HEK293 (cell line): ENCODE results near the gene CRTAP.
"Not testable (repeated sequence)": the region's sequence is repeated elsewhere in the genome, so short reads cannot be mapped to it uniquely, and the experiment has no call there.

ENCODE experiments used
- CTCF ChIA-PET: fragments of 350-600 bp; formaldehyde crosslinking; extraction: SDS; loops from one replicate; lab custom pipeline; 2021; ENCODE audit warnings: antibody characterized with exemption; lab: Yijun Ruan, JAX
- POLR2A ChIA-PET: fragments of 300-600 bp; formaldehyde crosslinking; extraction: SDS; loops from one replicate; lab custom pipeline; 2020; ENCODE audit warnings: antibody characterized with exemption, inconsistent platforms; lab: Yijun Ruan, JAX
- H3K27ac ChIP-seq: fragments of 200-500 bp; sonication (Bioruptor generic); 2 replicates; pipeline ENCODE4 v1.5.1; 2014; ENCODE audit warnings: low read depth, low read length, control low read depth, inconsistent platforms; ENCODE audit errors: extremely low read depth
- H3K36me3 ChIP-seq, 2 experiments: fragments of 200-500 bp in 1 of 2; sonication (Bioruptor generic) in 1 of 2; 1 replicate in 1 of 2; 2 replicates in 1 of 2; pipeline ENCODE4 v1.5.1; 2014 to 2017; ENCODE audit warnings: inconsistent platforms in 2 of 2, low read length in 2 of 2; ENCODE audit not compliant: control insufficient read depth in 2 of 2, insufficient read depth in 1 of 2
- H3K4me1 ChIP-seq: fragments of 200-500 bp; sonication (Bioruptor generic); 2 replicates; pipeline ENCODE4 v1.5.1; 2014; ENCODE audit warnings: mild to moderate bottlenecking, low read length, inconsistent platforms; ENCODE audit not compliant: control insufficient read depth, insufficient read depth
- H3K4me3 ChIP-seq: 2 replicates; pipeline ENCODE4 v1.5.1; 2011; ENCODE audit warnings: low read depth, mild to moderate bottlenecking, control low read depth, low read length, moderate library complexity
- H3K9me3 ChIP-seq: fragments of 200-500 bp; sonication (Bioruptor generic); 2 replicates; pipeline ENCODE4 v1.5.1; 2014; ENCODE audit warnings: low read depth, low read length, inconsistent platforms; ENCODE audit not compliant: control insufficient read depth, insufficient read depth
- ATF2 ChIP-seq: fragments of 450-650 bp; formaldehyde crosslinking; IDR thresholded peaks from 2 replicates; pipeline ENCODE4 v1.5.1; 2016; ENCODE audit warnings: missing biosample characterization, missing genetic modification characterization, low read depth
- BCL11A ChIP-seq: fragments of 450-650 bp; formaldehyde crosslinking; IDR thresholded peaks from 2 replicates; pipeline ENCODE4 v1.5.1; 2016; ENCODE audit warnings: low read depth, missing biosample characterization, missing genetic modification characterization
- HOXA7 ChIP-seq: sonication (generic); formaldehyde crosslinking; IDR thresholded peaks from 2 replicates; pipeline ENCODE4 v1.8.1; 2022; ENCODE audit warnings: missing genetic modification reagents, borderline replicate concordance
- HOXC10 ChIP-seq: sonication (generic); formaldehyde crosslinking; IDR thresholded peaks from 2 replicates; pipeline ENCODE4 v1.8.1; 2023; ENCODE audit warnings: mild to moderate bottlenecking, missing genetic modification reagents
- KLF1 ChIP-seq: fragments of 450-650 bp; formaldehyde crosslinking; IDR thresholded peaks from 2 replicates; pipeline ENCODE4 v1.5.1; 2016; ENCODE audit warnings: missing biosample characterization, missing genetic modification characterization
- MYNN ChIP-seq: fragments of 450-650 bp; formaldehyde crosslinking; IDR thresholded peaks from 2 replicates; pipeline ENCODE4 v1.5.1; 2016; ENCODE audit warnings: missing biosample characterization, missing genetic modification characterization, borderline replicate concordance
- REPIN1 ChIP-seq: fragments of 450-650 bp; formaldehyde crosslinking; IDR thresholded peaks from 2 replicates; pipeline ENCODE4 v1.5.1; 2017; ENCODE audit warnings: missing biosample characterization, missing genetic modification characterization, low read depth
- SP2 ChIP-seq: fragments of 450-650 bp; formaldehyde crosslinking; IDR thresholded peaks from 2 replicates; pipeline ENCODE4 v1.5.1; 2016; ENCODE audit warnings: missing biosample characterization, missing genetic modification characterization
- WT1 ChIP-seq: fragments of 450-650 bp; formaldehyde crosslinking; IDR thresholded peaks from 2 replicates; pipeline ENCODE4 v1.5.1; 2016; ENCODE audit warnings: missing biosample characterization, missing genetic modification characterization
- ZBTB21 ChIP-seq: fragments of 450-650 bp; formaldehyde crosslinking; IDR thresholded peaks from 2 replicates; pipeline ENCODE4 v1.5.1; 2017; ENCODE audit warnings: missing biosample characterization, missing genetic modification characterization
- ZEB2 ChIP-seq: fragments of 450-650 bp; formaldehyde crosslinking; IDR thresholded peaks from 2 replicates; pipeline ENCODE4 v1.5.1; 2016; ENCODE audit warnings: missing biosample characterization, missing genetic modification characterization
- ZNF133 ChIP-seq: fragments of 450-650 bp; formaldehyde crosslinking; IDR thresholded peaks from 2 replicates; pipeline ENCODE4 v1.5.1; 2016; ENCODE audit warnings: missing biosample characterization, missing genetic modification characterization
- ZNF16 ChIP-seq: fragments of 450-650 bp; formaldehyde crosslinking; IDR thresholded peaks from 2 replicates; pipeline ENCODE4 v1.5.1; 2016; ENCODE audit warnings: low read depth, missing biosample characterization, missing genetic modification characterization
- ZNF302 ChIP-seq: fragments of 450-650 bp; formaldehyde crosslinking; IDR thresholded peaks from 2 replicates; pipeline ENCODE4 v1.5.1; 2016; ENCODE audit warnings: missing biosample characterization, missing genetic modification characterization, low read depth
- ZNF335 ChIP-seq: fragments of 450-650 bp; formaldehyde crosslinking; conservative IDR thresholded peaks from 2 replicates; pipeline ENCODE4 v1.5.1; 2016; ENCODE audit warnings: missing biosample characterization, missing genetic modification characterization
- ZNF501 ChIP-seq: fragments of 450-650 bp; formaldehyde crosslinking; IDR thresholded peaks from 2 replicates; pipeline ENCODE4 v1.5.1; 2016; ENCODE audit warnings: missing biosample characterization, missing genetic modification characterization
- ZNF518A ChIP-seq: fragments of 450-650 bp; formaldehyde crosslinking; conservative IDR thresholded peaks from 2 replicates; pipeline ENCODE4 v1.5.1; 2016; ENCODE audit warnings: low read depth, missing biosample characterization, missing genetic modification characterization
- ZNF529 ChIP-seq: fragments of 450-650 bp; formaldehyde crosslinking; IDR thresholded peaks from 2 replicates; pipeline ENCODE4 v1.5.1; 2017; ENCODE audit warnings: missing genetic modification characterization, missing biosample characterization; ENCODE audit not compliant: insufficient replicate concordance
- ZNF558 ChIP-seq: fragments of 450-650 bp; formaldehyde crosslinking; IDR thresholded peaks from 2 replicates; pipeline ENCODE4 v1.5.1; 2016; ENCODE audit warnings: missing biosample characterization, missing genetic modification characterization
- ZNF664 ChIP-seq: fragments of 450-650 bp; formaldehyde crosslinking; IDR thresholded peaks from 2 replicates; pipeline ENCODE4 v1.5.1; 2016; ENCODE audit warnings: missing biosample characterization, missing genetic modification characterization
- ZNF785 ChIP-seq: fragments of 450-650 bp; formaldehyde crosslinking; IDR thresholded peaks from 2 replicates; pipeline ENCODE4 v1.5.1; 2016; ENCODE audit warnings: missing biosample characterization, missing genetic modification characterization

CRTAP gene

DNA sequence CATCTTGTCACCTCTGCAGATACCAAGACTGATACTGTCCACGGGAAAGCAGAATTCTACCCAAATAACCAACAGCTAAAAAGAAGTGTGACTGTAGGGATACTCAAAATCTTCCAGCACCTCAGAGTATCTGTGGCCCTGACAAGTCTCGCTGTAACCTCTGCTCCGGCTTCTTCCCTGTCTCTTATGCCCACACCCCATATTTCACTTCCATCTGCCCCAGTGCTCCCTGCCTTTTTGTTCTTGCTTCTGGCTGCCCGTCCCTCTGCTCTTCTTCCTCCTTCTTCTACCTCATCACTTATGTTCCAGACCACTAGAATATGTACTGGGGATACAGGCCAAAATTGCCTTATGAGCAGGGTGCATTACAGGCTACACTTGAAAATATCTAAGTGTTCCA is 45.4 kb downstream of the CRTAP start (continued):
- no peak for TF ChIP-seq ZNF518A (tag by site-specific recombination)
- TF ChIP-seq, all 188 proteins: peak for 0

GRCh38 chr3:33159981-33160380 is 46.2 kb downstream of the CRTAP start:
- H3K4me1 ChIP-seq: no peaks in the 10 kb centered on the region
- no peak overlapping the region for H3K4me3 ChIP-seq
- ChIA-PET POLR2A (no interaction called here), CTCF (interaction anchor here (0.9 kb wide), 1 partner anchor 20 kb away, joined by 4 read pairs; no protein-coding TSS in a partner anchor)
- no peak overlapping the region for H3K27ac ChIP-seq
- H3K36me3 ChIP-seq: no peaks in the 10 kb centered on the region
- H3K9me3 ChIP-seq: no peaks in the 10 kb centered on the region
- TF ChIP-seq ZNF529: no peak
- TF ChIP-seq ZNF664: no peak
- no peak for TF ChIP-seq ZNF302
- no peak for TF ChIP-seq ZNF335 (tag by site-specific recombination)
- no peak for TF ChIP-seq REPIN1 (tag by site-specific recombination)
- no peak for TF ChIP-seq HOXC10
- TF ChIP-seq ZNF16 (tag by site-specific recombination): no peak
- TF ChIP-seq SP2 (tag by site-specific recombination): no peak
- no peak for TF ChIP-seq ZBTB21 (tag by site-specific recombination)
- TF ChIP-seq, all 188 proteins: peak for 0

DNA sequence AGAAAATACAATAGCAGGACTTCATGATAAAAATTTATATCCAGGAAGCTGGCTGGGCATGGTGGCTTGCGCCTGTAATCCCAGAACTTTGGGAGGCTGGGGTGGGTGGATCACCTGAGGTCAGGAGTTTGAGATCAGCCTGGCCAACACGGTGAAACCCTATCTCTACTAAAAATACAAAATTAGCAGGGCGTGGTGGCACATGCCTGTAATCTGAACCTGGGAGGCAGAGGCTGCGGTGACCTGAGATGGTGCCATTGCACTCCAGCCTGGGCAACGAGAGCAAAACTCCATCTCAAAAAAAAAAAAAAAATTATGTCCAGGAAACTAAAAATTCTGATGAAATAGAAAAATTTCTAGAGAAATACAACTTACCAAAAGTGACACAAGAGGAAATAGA is 48.8 kb downstream of the CRTAP start:
- H3K36me3 ChIP-seq, H3K4me1 ChIP-seq, H3K4me3 ChIP-seq, H3K27ac ChIP-seq, CTCF ChIA-PET, H3K9me3 ChIP-seq, POLR2A ChIA-PET: not testable (repeated sequence)
- TF ChIP-seq WT1 (tag by site-specific recombination) (0 out of 2 replicates have a peak, but pooled peaks have one; percentile 20), KLF1 (tag by site-specific recombination) (peak; percentile 77)

GRCh38 chr3:33165372-33165771 is 51.6 kb downstream of the CRTAP start:
- Histone ChIP-seq H3K36me3 (no peaks in the 10 kb centered on the region), H3K27ac (no peak overlapping the region), H3K4me1 (no peaks in the 10 kb centered on the region), H3K9me3 (no peaks in the 10 kb centered on the region), H3K4me3 (no peak overlapping the region)
- ChIA-PET CTCF (interaction anchor here (0.7 kb wide), 1 partner anchor 1614 kb away, joined by 3 read pairs; no protein-coding TSS in a partner anchor), POLR2A (no interaction called here)
- TF ChIP-seq ZEB2 (tag by site-specific recombination) (no peak), MYNN (tag by site-specific recombination) (no peak), ZNF558 (tag by site-specific recombination) (no peak), HOXA7 (CRISPR knock-in tag) (no peak), ZNF501 (tag by site-specific recombination) (no peak), ZNF785 (tag by site-specific recombination) (no peak), BCL11A (tag by site-specific recombination) (no peak), ATF2 (tag by site-specific recombination) (no peak), ZNF133 (tag by site-specific recombination) (no peak)
